OCI-LY1 (cell line): ENCODE data around the gene CRYBB1.
A peak's percentile ranks its signal among the peaks of the same experiment; 100 is the strongest.

ENCODE experiments used
- H2AFZ ChIP-seq: fragments of 200-600 bp; sonication (generic), shearing (Covaris generic); 2 replicates; pipeline ENCODE4 v1.6.0; 2014; ENCODE audit warnings: antibody characterized with exemption, mild to moderate bottlenecking, low read length
- H3F3A ChIP-seq: fragments of 200-600 bp; sonication (generic), shearing (Covaris generic); 2 replicates; pipeline ENCODE4 v1.6.0; 2014; ENCODE audit warnings: mild to moderate bottlenecking, antibody characterized with exemption, low read length, moderate library complexity; ENCODE audit not compliant: insufficient read depth
- H3K27ac ChIP-seq: fragments of 200-600 bp; sonication (generic); 2 replicates; pipeline ENCODE4 v1.5.1; 2014; ENCODE audit warnings: low read length, mixed run types, mild to moderate bottlenecking, low read depth; ENCODE audit not compliant: poor library complexity, severe bottlenecking
- H3K27me3 ChIP-seq: fragments of 200-600 bp; sonication (generic); 2 replicates; pipeline ENCODE4 v1.6.0; 2014; ENCODE audit warnings: antibody characterized with exemption, mild to moderate bottlenecking, low read length, moderate library complexity; ENCODE audit not compliant: insufficient read depth
- H3K36me3 ChIP-seq: fragments of 200-600 bp; sonication (generic); 2 replicates; pipeline ENCODE4 v1.6.1; 2014; ENCODE audit warnings: mild to moderate bottlenecking, antibody characterized with exemption, low read length, moderate library complexity, mixed read lengths; ENCODE audit not compliant: insufficient read depth
- H3K4me1 ChIP-seq: fragments of 200-600 bp; sonication (generic); 2 replicates; pipeline ENCODE4 v1.5.1; 2014; ENCODE audit warnings: mild to moderate bottlenecking, low read length, moderate library complexity; ENCODE audit not compliant: insufficient read depth, severe bottlenecking
- H3K4me2 ChIP-seq: fragments of 200-600 bp; sonication (generic), shearing (Covaris generic); 2 replicates; pipeline ENCODE4 v1.6.1; 2014; ENCODE audit warnings: low read length
- H3K4me3 ChIP-seq: fragments of 200-600 bp; sonication (generic); 2 replicates; pipeline ENCODE4 v1.5.1; 2014; ENCODE audit warnings: low read length, low read depth, mild to moderate bottlenecking, mixed read lengths; ENCODE audit not compliant: poor library complexity, severe bottlenecking
- H3K79me2 ChIP-seq: fragments of 200-600 bp; shearing (Covaris generic); 2 replicates; pipeline ENCODE4 v1.6.1; 2016; ENCODE audit warnings: mixed run types, low read length, mixed read lengths; ENCODE audit not compliant: insufficient read depth
- H3K9ac ChIP-seq: fragments of 200-600 bp; sonication (generic), shearing (Covaris generic); 2 replicates; pipeline ENCODE4 v1.6.1; 2014; ENCODE audit warnings: mild to moderate bottlenecking, low read length, mixed read lengths
- H3K9me2 ChIP-seq: fragments of 200-600 bp; sonication (generic), shearing (Covaris generic); 2 replicates; pipeline ENCODE4 v1.6.1; 2014; ENCODE audit warnings: low read depth, mild to moderate bottlenecking, low read length, mixed read lengths
- H3K9me3 ChIP-seq: fragments of 200-600 bp; shearing (Covaris generic); 2 replicates; pipeline ENCODE4 v1.6.1; 2014; ENCODE audit warnings: low read length, mixed read lengths
- H4K20me1 ChIP-seq: fragments of 200-600 bp; sonication (generic), shearing (Covaris generic); 2 replicates; pipeline ENCODE4 v1.6.0; 2016; ENCODE audit warnings: mild to moderate bottlenecking, low read length; ENCODE audit not compliant: insufficient read depth
- EZH2 ChIP-seq: fragments of 200-600 bp; sonication (generic), shearing (Covaris generic); IDR thresholded peaks from 2 replicates; pipeline ENCODE4 v1.8.0; 2017; ENCODE audit warnings: borderline replicate concordance, mixed run types, mild to moderate bottlenecking, antibody characterized with exemption, low read length, moderate library complexity, mixed read lengths
- TF ChIP-seq, protein P1 (sequence below): fragments of 200-600 bp; sonication (generic), shearing (Covaris generic); IDR thresholded peaks from 2 replicates; pipeline ENCODE4 v1.5.1; 2017; ENCODE audit warnings: mild to moderate bottlenecking, antibody characterized with exemption, low read length, moderate library complexity, mixed read lengths

CRYBB1 gene

DNA sequence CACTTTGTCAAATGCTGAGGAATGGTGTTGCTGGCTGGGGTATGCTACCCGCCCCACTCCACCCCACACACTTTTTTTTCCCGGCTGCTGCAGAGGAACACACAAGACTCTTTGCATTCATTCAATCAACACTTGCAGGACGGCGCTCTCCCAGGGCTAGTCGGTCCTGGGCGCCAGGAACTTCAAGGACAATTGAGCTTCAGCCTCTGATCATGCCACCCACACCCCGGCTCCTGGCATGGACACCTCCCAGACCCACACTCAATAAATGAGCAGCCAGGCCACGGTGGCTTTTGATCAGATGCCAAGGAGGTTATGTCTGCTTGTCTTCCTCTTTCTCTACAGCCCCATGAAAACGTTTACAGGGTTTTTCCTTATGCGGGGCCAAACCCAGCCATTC lies 47.7 kb downstream of the CRYBB1 start:
- Histone ChIP-seq H3K4me1 (peaks cover 83% of the 10 kb centered on the region), H3K4me3 (no peak overlapping the region), H3K27me3 (no peaks in the 10 kb centered on the region), H3K27ac (peak overlapping the region; percentile 83), H3F3A (no peaks in the 10 kb centered on the region), H3K9me3 (no peaks in the 10 kb centered on the region), H3K9me2 (no peaks in the 10 kb centered on the region), H3K79me2 (peaks cover 36% of the 10 kb centered on the region), H3K4me2 (peak overlapping the region; percentile 38; the same call in 1 of the 2 replicates), H3K36me3 (peaks cover 9% of the 10 kb centered on the region; the same call in 1 of the 2 replicates), H4K20me1 (no peaks in the 10 kb centered on the region), H2AFZ (no peak overlapping the region), H3K9ac (peak overlapping the region; percentile 11; the same call in 1 of the 2 replicates)
- TF ChIP-seq EZH2: no peak
- TF ChIP-seq, protein P1, sequence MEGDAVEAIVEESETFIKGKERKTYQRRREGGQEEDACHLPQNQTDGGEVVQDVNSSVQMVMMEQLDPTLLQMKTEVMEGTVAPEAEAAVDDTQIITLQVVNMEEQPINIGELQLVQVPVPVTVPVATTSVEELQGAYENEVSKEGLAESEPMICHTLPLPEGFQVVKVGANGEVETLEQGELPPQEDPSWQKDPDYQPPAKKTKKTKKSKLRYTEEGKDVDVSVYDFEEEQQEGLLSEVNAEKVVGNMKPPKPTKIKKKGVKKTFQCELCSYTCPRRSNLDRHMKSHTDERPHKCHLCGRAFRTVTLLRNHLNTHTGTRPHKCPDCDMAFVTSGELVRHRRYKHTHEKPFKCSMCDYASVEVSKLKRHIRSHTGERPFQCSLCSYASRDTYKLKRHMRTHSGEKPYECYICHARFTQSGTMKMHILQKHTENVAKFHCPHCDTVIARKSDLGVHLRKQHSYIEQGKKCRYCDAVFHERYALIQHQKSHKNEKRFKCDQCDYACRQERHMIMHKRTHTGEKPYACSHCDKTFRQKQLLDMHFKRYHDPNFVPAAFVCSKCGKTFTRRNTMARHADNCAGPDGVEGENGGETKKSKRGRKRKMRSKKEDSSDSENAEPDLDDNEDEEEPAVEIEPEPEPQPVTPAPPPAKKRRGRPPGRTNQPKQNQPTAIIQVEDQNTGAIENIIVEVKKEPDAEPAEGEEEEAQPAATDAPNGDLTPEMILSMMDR: no peak

DNA sequence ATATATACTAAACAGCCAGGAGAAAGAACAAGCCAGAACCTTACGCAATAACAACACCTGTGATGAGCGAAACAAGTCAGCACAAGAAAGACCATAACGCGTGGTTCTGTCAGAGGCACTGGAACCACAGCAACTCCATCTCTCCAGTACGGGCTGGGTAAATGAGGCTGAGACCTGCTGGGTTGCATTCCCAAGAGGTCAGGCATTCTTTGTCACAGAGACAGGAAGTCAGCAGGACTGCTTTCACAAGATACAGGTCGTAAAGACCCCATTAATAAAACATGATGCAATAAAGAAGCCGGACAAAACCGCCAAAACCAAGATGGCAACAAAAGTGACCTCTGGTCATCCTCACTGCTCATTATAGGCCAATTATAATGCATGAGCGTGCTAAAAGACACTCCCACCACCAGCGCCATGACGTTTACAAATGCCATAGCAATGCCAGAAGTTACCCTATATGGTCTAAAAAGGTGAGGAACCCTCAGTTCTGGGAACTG lies 49.6 kb downstream of the CRYBB1 start:
- Histone ChIP-seq H2AFZ (no peak overlapping the region), H3K27me3 (no peaks in the 10 kb centered on the region), H3K79me2 (peaks cover 31% of the 10 kb centered on the region), H3K9ac (no peak overlapping the region), H3K9me3 (no peaks in the 10 kb centered on the region), H4K20me1 (no peaks in the 10 kb centered on the region), H3F3A (no peaks in the 10 kb centered on the region), H3K4me1 (peaks cover 79% of the 10 kb centered on the region), H3K36me3 (peaks cover 14% of the 10 kb centered on the region; the same call in 1 of the 2 replicates), H3K27ac (no peak overlapping the region), H3K4me2 (no peak overlapping the region), H3K4me3 (no peak overlapping the region), H3K9me2 (no peaks in the 10 kb centered on the region)
- TF ChIP-seq, protein P1: no peak
- TF ChIP-seq EZH2: no peak

DNA sequence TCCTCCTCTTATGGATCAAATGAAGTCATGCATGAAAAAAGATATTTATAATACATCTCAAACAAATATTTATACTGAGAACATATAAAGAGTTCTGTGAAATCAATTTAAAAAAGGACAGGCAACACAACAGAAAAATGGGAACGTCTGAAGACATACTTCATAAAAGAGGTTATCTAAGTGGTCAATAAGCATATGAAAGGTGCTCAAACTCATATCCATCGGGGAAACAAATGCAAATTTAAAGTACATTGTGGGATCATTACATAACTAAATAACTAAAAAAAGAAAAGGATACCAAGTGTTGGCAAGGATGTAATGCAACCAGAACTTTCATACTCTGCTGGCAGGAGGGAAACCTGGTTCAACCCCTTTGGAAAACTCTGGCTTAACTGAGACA lies 50.2 kb downstream of the CRYBB1 start:
- H3K79me2 ChIP-seq: peaks cover 34% of the 10 kb centered on the region
- H4K20me1 ChIP-seq: no peaks in the 10 kb centered on the region
- H3K36me3 ChIP-seq: peaks cover 14% of the 10 kb centered on the region; the same call in 1 of the 2 replicates
- TF ChIP-seq, protein P1: no peak
- TF ChIP-seq EZH2: no peak
- H3F3A ChIP-seq: no peaks in the 10 kb centered on the region
- H3K27ac ChIP-seq: no peak overlapping the region
- no peak overlapping the region for H3K4me3 ChIP-seq
- no peak overlapping the region for H3K9ac ChIP-seq
- H3K27me3 ChIP-seq: no peaks in the 10 kb centered on the region
- H3K9me2 ChIP-seq: no peaks in the 10 kb centered on the region
- H3K4me2 ChIP-seq: no peak overlapping the region
- no peaks in the 10 kb centered on the region for H3K9me3 ChIP-seq
- H2AFZ ChIP-seq: no peak overlapping the region
- H3K4me1 ChIP-seq: peaks cover 73% of the 10 kb centered on the region
